Epithelial cell of proximal tubule (primary cell): ENCODE measurements around the gene SARDH. TPM values are rescaled to one million over a fixed set of nuclear protein-coding genes. Genes with fewer than 3 reads are reported as not detected.

ENCODE experiments used
- DNase-seq: peaks from one replicate; pipeline ENCODE4 v3.0.0-alpha.2; 2011; ENCODE audit warnings: low read depth
- H3K4me3 ChIP-seq: 2 replicates; pipeline ENCODE4 v1.5.1; 2011; ENCODE audit warnings: low read depth, mild to moderate bottlenecking, low read length
- CTCF ChIP-seq: conservative IDR thresholded peaks from 2 replicates; pipeline ENCODE4 v1.5.1; 2012; ENCODE audit warnings: low read depth, mild to moderate bottlenecking, low read length
- total RNA-seq: library from RNA; depleted of rRNA; stranded (reverse); fragments of >200 nt; gene quantifications from 2 replicates; pipeline ENCODE4 v1.2.3, GENCODE V29; 2015

Gene SARDH
- total RNA-seq, 1 donor from 2014 or later = 0.92 TPM

GRCh38 chr9:133775291-133775690 is 37.1 kb upstream of the SARDH start:
- no peak for DNase-seq
- H3K4me3 ChIP-seq = no peak overlapping the region
- TF ChIP-seq CTCF = no peak

GRCh38 chr9:133774799-133775198 is 36.6 kb upstream of the SARDH start:
- H3K4me3 ChIP-seq = no peak overlapping the region
- no peak for TF ChIP-seq CTCF
- DNase-seq = no peak

DNA sequence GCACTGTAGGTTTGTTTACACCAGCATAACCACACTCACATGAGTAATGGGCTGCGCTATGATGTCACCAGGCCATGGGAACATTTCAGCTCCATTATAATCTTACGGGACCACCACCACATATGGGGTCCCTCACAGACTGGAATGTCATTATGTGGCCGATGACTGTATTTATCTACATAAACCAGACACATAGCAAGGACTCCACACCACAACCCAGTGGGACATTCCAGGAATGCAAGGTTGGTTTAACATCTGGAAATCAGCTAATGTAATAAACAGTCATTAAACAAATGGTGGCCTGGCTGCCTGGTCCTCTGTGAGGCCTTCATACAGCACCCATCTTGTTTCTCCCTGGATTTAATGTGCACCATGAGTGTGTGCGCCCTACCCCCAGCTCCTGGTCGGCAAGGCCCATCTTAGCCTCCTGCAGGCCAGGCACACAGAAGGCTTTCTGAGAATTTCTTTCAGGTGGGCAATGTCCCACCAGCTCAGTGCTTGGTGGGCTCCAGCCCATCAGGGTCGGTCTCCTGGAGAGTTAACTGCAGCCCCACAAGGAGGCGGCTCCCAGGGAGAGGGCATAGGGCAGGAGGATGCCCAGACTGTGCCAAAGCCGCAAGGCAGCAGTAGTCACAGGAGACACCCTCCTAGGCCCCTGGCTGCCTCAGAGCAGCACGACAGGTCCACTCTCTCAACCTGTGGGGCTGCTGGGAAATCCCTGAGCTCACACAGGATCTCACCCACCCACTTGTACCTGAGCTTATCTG is 35.9 kb upstream of the SARDH start:
- H3K4me3 ChIP-seq = no peak overlapping the region
- TF ChIP-seq CTCF = no peak
- DNase-seq = no peak

- no peak for DNase-seq
- TF ChIP-seq CTCF = no peak
- H3K4me3 ChIP-seq = no peak overlapping the region
Observed at GRCh38 chr9:133772581-133772980, 34.4 kb upstream of the SARDH start.

GRCh38 chr9:133771486-133772482 is 33.6 kb upstream of the SARDH start:
- no peak for TF ChIP-seq CTCF
- no peak overlapping the region for H3K4me3 ChIP-seq
- DNase-seq = no peak

DNA sequence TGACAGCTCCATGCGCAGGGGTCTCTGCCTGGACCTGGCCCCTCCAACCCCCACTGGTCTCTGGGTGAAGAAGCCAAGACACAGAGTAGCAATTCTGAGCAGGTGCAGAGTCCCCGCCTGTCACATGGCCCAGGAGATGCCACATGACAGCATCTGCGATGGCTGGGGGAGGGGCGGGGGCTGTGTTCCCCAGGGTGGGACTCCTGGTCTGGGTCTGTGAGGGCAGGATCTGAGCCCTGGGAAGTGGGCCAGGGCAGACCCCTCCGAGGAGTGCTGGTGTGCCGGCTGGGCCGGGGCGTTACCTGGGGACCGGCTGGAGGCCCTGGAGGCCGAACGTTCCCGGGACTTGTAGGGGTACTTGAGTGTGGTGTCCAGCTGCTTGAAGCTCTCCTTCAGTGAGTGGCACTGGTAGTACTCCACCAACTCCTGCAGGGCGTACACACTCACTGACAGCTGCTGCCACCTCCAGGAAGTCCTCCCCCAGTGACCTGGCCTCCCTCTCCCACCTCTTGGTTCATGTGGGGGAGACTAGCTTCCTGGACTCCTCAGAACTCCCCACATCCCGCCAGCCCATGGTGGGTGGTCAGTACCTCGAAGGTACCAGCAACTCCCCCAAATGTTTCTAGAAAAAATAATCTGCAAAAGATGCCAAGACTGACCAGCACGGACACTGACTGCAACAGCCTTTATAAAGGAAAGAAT is 32.1 kb upstream of the SARDH start:
- no peak for DNase-seq

More for the DNA sequence above, 32.1 kb upstream of the SARDH start:
- TF ChIP-seq CTCF = no peak
- no peak overlapping the region for H3K4me3 ChIP-seq
